AG09319 (cell line): ENCODE results near the gene PCDHGA1.
"Not testable (repeated sequence)": the region's sequence is repeated elsewhere in the genome, so short reads cannot be mapped to it uniquely, and the experiment has no call there.

ENCODE experiments used
- DNase-seq: peaks from one replicate; pipeline ENCODE4 v3.0.0-alpha.2; 2010; ENCODE audit warnings: low read depth; ENCODE audit errors: extremely low read depth
- CTCF ChIP-seq: IDR thresholded peaks from 2 replicates; pipeline ENCODE4 v1.5.1; 2011; ENCODE audit warnings: low read depth, mild to moderate bottlenecking, inconsistent platforms, low read length, moderate library complexity

PCDHGA1 gene

GRCh38 chr5:141389153-141390042 is 59.1 kb downstream of the PCDHGA1 start:
- no peak for DNase-seq
- no peak for TF ChIP-seq CTCF

- TF ChIP-seq CTCF = peak; percentile 3
- DNase-seq = no peak
These were observed 62.3 kb downstream of the PCDHGA1 start, which contains the start of gene PCDHGA8 for GRCh38 chr5:141392429-141393198. PCDHGA8 (plus strand) TSS chr5:141392633; CDS start chr5:141392814, 181 bp downstream.

- DNase-seq = no peak
- no peak for TF ChIP-seq CTCF
These were observed 63.0 kb downstream of the PCDHGA1 start for GRCh38 chr5:141393267-141393666.

GRCh38 chr5:141394401-141395187 is 64.3 kb downstream of the PCDHGA1 start:
- not testable (repeated sequence) for DNase-seq

GRCh38 chr5:141397756-141398551 is 67.6 kb downstream of the PCDHGA1 start, which contains the start of gene PCDHGB5:
PCDHGB5 (plus strand) TSS chr5:141397947; CDS start chr5:141398128, 181 bp downstream.
- peak; percentile 51 for TF ChIP-seq CTCF
- not testable (repeated sequence) for DNase-seq

GRCh38 chr5:141398608-141399007 is 68.3 kb downstream of the PCDHGA1 start:
- DNase-seq = no peak
- TF ChIP-seq CTCF = no peak
